Fibroblast of mammary gland (primary cell): ENCODE measurements around the gene HSPA12A.

Experiments
- DNase-seq: peaks from one replicate; pipeline ENCODE4 v3.0.0-alpha.2; 2010; ENCODE audit warnings: low read depth
- H3K4me3 ChIP-seq: 2 replicates; pipeline ENCODE4 v1.5.1; 2011; ENCODE audit warnings: low read depth, mild to moderate bottlenecking, low read length, moderate library complexity; ENCODE audit not compliant: control insufficient read depth
- CTCF ChIP-seq: conservative IDR thresholded peaks from 2 replicates; pipeline ENCODE4 v1.5.1; 2011; ENCODE audit warnings: low read depth, low read length, inconsistent platforms; ENCODE audit not compliant: control insufficient read depth, insufficient read depth

The HSPA12A gene

GRCh38 chr10:116737627-116738327 is 4.6 kb downstream of the HSPA12A start:
- H3K4me3 ChIP-seq: no peak overlapping the region
- no peak for DNase-seq
- TF ChIP-seq CTCF: peak; percentile 20

- no peak overlapping the region for H3K4me3 ChIP-seq
- TF ChIP-seq CTCF: no peak
- DNase-seq: peak; percentile 77
Measured at GRCh38 chr10:116733566-116733965, 8.8 kb downstream of the HSPA12A start.

- no peak for DNase-seq
- no peak overlapping the region for H3K4me3 ChIP-seq
- no peak for TF ChIP-seq CTCF
Measured at GRCh38 chr10:116732573-116732972, 9.8 kb downstream of the HSPA12A start.

- no peak for DNase-seq
- H3K4me3 ChIP-seq: no peak overlapping the region
- TF ChIP-seq CTCF: no peak
Measured at GRCh38 chr10:116730464-116731260, 11.7 kb downstream of the HSPA12A start.

GRCh38 chr10:116729243-116729642 is 13.1 kb downstream of the HSPA12A start:
- TF ChIP-seq CTCF: no peak
- DNase-seq: no peak
- no peak overlapping the region for H3K4me3 ChIP-seq

GRCh38 chr10:116728526-116729096 is 13.8 kb downstream of the HSPA12A start:
- no peak for TF ChIP-seq CTCF
- no peak overlapping the region for H3K4me3 ChIP-seq
- no peak for DNase-seq
